Glutamatergic neuron (in vitro differentiated cells): ENCODE results near the gene FAM221B. TPM values are rescaled to one million over a fixed set of nuclear protein-coding genes. Genes with fewer than 3 reads are reported as not detected.

Source experiments
- DNase-seq: peaks from one replicate; pipeline ENCODE4 v3.0.0; 2022
- H3K27ac Mint-ChIP-seq: one replicate; pipeline ENCODE4 v1.8.0; 2020; ENCODE audit warnings: mild to moderate bottlenecking, mixed read lengths, inconsistent platforms; ENCODE audit not compliant: unreplicated experiment
- H3K27me3 Mint-ChIP-seq: one replicate; pipeline ENCODE4 v1.8.0; 2020; ENCODE audit warnings: mild to moderate bottlenecking, moderate library complexity, mixed read lengths, inconsistent platforms; ENCODE audit not compliant: unreplicated experiment
- H3K36me3 Mint-ChIP-seq: one replicate; pipeline ENCODE4 v1.8.0; 2020; ENCODE audit warnings: mild to moderate bottlenecking, mixed read lengths, inconsistent platforms; ENCODE audit not compliant: unreplicated experiment
- H3K4me1 Mint-ChIP-seq: one replicate; pipeline ENCODE4 v1.8.0; 2020; ENCODE audit warnings: mild to moderate bottlenecking, low read depth, mixed read lengths, inconsistent platforms; ENCODE audit not compliant: unreplicated experiment
- H3K4me3 Mint-ChIP-seq: one replicate; pipeline ENCODE4 v1.8.0; 2020; ENCODE audit warnings: mild to moderate bottlenecking, mixed read lengths, inconsistent platforms; ENCODE audit not compliant: unreplicated experiment
- H3K9me3 Mint-ChIP-seq: one replicate; pipeline ENCODE4 v1.8.0; 2020; ENCODE audit warnings: mild to moderate bottlenecking, moderate library complexity, mixed read lengths, inconsistent platforms; ENCODE audit not compliant: unreplicated experiment
- total RNA-seq: library from RNA; stranded (reverse); fragmentation: NEBNext Ultra II Directional; extraction: Animal tissue kit (Norgen Biotek cat#: 25700); gene quantifications from one replicate; pipeline ENCODE4 v1.2.1, GENCODE V29; 2021; ENCODE audit not compliant: unreplicated experiment
- TF ChIP-seq, protein P1 (sequence below): fragments of 200-600 bp; sonication (generic); IDR thresholded peaks from one replicate; pipeline ENCODE4 v1.5.0; 2021; ENCODE audit not compliant: partially characterized antibody, unreplicated experiment

FAM221B gene
- total RNA-seq, 1 donor from 2014 or later, result not detected

DNA sequence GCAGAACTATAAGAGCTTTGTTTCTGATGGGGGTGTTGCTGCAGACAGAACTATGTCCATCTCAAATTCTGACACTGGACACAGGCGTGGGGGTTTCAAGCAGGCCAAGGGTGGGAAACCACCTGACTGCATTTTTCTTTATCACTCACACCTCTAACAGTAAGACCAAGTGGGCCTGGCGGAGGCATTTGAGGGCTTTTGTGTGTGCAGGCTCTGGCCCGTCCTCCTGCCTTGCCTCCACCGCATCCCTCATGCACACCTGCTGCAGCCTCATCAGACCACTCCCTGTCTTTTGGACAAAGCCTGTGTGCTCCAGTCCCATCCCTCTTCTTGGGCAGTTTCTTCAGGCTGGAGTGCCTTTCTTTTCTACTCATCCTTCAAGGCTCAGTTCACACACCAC is 33.8 kb upstream of the FAM221B start:
- H3K27me3 Mint-ChIP-seq, result peaks cover 6% of the 10 kb centered on the region
- peaks cover 8% of the 10 kb centered on the region for H3K4me1 Mint-ChIP-seq
- H3K4me3 Mint-ChIP-seq, result no peak overlapping the region
- no peaks in the 10 kb centered on the region for H3K36me3 Mint-ChIP-seq
- TF ChIP-seq, protein P1, sequence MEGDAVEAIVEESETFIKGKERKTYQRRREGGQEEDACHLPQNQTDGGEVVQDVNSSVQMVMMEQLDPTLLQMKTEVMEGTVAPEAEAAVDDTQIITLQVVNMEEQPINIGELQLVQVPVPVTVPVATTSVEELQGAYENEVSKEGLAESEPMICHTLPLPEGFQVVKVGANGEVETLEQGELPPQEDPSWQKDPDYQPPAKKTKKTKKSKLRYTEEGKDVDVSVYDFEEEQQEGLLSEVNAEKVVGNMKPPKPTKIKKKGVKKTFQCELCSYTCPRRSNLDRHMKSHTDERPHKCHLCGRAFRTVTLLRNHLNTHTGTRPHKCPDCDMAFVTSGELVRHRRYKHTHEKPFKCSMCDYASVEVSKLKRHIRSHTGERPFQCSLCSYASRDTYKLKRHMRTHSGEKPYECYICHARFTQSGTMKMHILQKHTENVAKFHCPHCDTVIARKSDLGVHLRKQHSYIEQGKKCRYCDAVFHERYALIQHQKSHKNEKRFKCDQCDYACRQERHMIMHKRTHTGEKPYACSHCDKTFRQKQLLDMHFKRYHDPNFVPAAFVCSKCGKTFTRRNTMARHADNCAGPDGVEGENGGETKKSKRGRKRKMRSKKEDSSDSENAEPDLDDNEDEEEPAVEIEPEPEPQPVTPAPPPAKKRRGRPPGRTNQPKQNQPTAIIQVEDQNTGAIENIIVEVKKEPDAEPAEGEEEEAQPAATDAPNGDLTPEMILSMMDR, result no peak
- no peak overlapping the region for H3K27ac Mint-ChIP-seq
- peaks cover 10% of the 10 kb centered on the region for H3K9me3 Mint-ChIP-seq
- DNase-seq, result no peak

DNA sequence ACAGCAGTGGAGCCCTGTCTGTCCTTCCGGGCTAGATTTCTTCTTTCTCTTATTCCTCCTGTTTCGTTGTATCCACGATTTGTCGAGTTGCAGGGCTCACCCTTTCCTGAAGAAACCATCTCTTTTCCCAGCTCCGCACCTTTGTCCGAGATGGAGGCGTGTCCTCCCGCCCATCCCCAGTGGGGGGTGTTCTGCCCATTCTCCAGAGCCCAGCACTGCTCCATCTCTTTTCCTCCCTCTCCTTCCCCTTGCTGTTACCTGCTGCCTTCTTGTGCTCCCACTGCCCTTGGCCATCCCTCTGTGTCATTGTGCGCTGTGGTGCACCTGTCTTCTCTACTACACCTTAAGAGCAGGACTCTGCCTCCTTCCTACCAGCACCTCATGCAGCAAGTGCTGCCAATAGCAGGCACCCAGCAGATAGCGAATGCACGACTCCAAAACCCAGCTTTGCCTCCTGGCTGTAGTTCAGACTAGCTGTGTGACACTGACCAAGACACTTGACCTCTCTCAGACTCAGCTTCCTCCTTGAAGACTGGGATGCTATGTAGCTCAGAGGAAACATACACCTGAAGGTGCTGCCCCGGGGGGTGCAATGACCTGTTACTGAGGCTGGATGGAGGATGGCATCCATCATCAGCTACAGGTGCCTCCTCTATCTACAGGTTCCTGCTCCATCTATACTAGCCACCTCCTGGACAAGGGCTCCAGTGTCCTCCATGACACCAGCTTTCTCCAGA is 32.8 kb upstream of the FAM221B start:
- TF ChIP-seq, protein P1, result no peak
- Mint-ChIP-seq H3K9me3 (peaks cover 11% of the 10 kb centered on the region), H3K27me3 (peaks cover 10% of the 10 kb centered on the region), H3K4me3 (no peak overlapping the region), H3K27ac (no peak overlapping the region), H3K36me3 (no peaks in the 10 kb centered on the region), H3K4me1 (peaks cover 8% of the 10 kb centered on the region)
- no peak for DNase-seq

DNA sequence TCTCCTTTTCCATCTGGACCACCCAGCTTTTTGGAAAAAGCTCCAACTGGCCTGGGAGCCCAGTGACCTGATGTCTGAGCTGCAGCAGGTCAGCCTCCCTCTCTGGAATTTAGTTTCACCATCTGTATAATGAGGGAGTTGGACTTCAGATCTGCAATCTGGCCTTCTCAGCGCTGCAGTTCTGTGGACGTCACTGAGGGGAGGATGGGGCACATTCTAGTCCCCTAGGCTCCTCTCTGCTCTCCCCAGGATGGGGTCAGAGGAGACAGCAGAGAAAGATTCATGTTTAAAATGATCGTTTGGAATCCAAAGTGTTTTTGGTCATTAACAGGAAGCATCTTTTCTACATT is 31.4 kb upstream of the FAM221B start:
- TF ChIP-seq, protein P1, result no peak
- DNase-seq, result no peak
- peaks cover 8% of the 10 kb centered on the region for H3K4me1 Mint-ChIP-seq
- H3K36me3 Mint-ChIP-seq, result no peaks in the 10 kb centered on the region
- peaks cover 12% of the 10 kb centered on the region for H3K27me3 Mint-ChIP-seq
- no peak overlapping the region for H3K27ac Mint-ChIP-seq
- no peak overlapping the region for H3K4me3 Mint-ChIP-seq
- H3K9me3 Mint-ChIP-seq, result peaks cover 11% of the 10 kb centered on the region

DNA sequence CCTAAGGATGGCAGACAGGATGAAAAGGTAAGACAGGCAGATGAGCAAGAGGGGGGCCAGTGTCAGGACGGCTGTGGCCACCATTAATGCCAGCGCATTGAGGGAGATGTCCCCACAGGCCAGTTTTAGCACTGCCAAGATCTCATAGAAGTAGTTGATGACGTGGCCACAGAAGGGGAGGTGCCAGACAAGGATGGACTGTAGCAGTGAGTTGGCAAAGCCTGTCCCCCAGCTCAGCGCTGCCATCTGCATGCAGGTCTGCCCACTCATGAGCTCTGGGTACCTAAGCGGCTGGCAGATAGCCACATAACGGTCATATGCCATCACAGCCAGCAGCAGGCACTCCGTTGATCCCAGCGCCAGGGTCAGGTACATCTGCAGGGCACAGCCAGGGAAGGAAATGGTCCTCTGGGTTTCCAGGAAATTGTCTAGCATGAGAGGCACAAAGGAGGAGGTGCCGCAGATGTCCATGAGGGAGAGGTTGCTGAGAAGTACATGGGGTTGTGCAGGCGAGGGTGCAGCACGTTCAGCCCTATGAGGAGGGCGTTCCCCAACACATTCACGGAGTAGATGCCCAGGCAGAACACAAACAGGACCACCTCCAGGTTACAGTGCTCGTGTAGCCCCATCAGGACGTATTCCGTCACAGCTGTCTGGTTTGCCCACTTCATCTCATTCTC is 30.9 kb upstream of the FAM221B start:
- peaks cover 14% of the 10 kb centered on the region for H3K9me3 Mint-ChIP-seq

DNA sequence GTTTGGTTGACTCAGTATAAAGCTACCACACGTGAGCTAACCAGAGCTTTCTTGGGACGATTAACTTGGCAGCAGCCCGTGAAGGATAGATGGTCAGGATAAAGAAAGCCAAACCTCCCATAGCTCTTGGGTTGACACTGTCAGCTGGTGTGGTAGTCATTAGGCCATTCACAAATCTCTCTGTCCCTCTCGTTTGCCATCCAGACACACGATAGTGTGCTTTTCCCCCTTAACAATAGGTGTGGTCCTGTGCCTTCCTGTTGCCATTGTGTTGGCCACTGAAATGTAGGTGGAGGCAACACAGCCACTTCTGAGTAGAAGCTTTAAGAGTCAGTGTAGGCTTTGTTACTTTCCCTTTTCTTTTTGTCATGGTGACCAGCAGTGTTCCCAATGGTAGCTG is 29.9 kb upstream of the FAM221B start:
- H3K27me3 Mint-ChIP-seq, result peaks cover 12% of the 10 kb centered on the region
- H3K4me3 Mint-ChIP-seq, result no peak overlapping the region
- no peak for DNase-seq
- no peaks in the 10 kb centered on the region for H3K36me3 Mint-ChIP-seq
- TF ChIP-seq, protein P1, result no peak
- H3K4me1 Mint-ChIP-seq, result peaks cover 17% of the 10 kb centered on the region
- no peak overlapping the region for H3K27ac Mint-ChIP-seq
- peaks cover 15% of the 10 kb centered on the region for H3K9me3 Mint-ChIP-seq

More for the DNA sequence above, 30.9 kb upstream of the FAM221B start:
- peaks cover 12% of the 10 kb centered on the region for H3K27me3 Mint-ChIP-seq
- TF ChIP-seq, protein P1, result no peak
- no peak for DNase-seq
- no peaks in the 10 kb centered on the region for H3K36me3 Mint-ChIP-seq
- peaks cover 11% of the 10 kb centered on the region for H3K4me1 Mint-ChIP-seq
- H3K4me3 Mint-ChIP-seq, result no peak overlapping the region
- no peak overlapping the region for H3K27ac Mint-ChIP-seq
